Tibial artery (tissue), 4 donors: Measurements from ENCODE around the gene COL16A1.
A peak's percentile ranks its signal among the peaks of the same experiment; 100 is the strongest.

Experiments used
- DNase-seq, 2 donors: peaks; one replicate each; pipeline ENCODE4 v3.0.0-alpha.2; 2019
- H3K27ac ChIP-seq, 2 donors: fragments of 200-600 bp; sonication (generic) in 1 of 2; 1 replicate in 1 of 2; 2 replicates in 1 of 2; pipeline ENCODE4 v1.5.1; 2018 to 2019; ENCODE audit warnings: mild to moderate bottlenecking in 1 of 2
- H3K27me3 ChIP-seq, 2 donors: fragments of 200-600 bp; sonication (generic) in 1 of 2; one replicate each; pipeline versions ENCODE4 v1.5.1 to v1.6.0; 2016 to 2019
- H3K36me3 ChIP-seq, 3 donors: fragments of 200-600 bp; sonication (generic) in 2 of 3; one replicate each; pipeline ENCODE4 v1.5.1; 2016 to 2019; ENCODE audit warnings: mild to moderate bottlenecking in 2 of 3
- H3K4me1 ChIP-seq, 4 donors: fragments of 200-600 bp; sonication (generic) in 2 of 4; 1 replicate in 3 of 4; 2 replicates in 1 of 4; pipeline ENCODE4 v1.5.1; 2016 to 2019
- H3K4me3 ChIP-seq, 2 donors: fragments of 200-600 bp; sonication (generic) in 1 of 2; 1 replicate in 1 of 2; 2 replicates in 1 of 2; pipeline ENCODE4 v1.5.1; 2018 to 2019; ENCODE audit warnings: mild to moderate bottlenecking in 2 of 2
- H3K9me3 ChIP-seq, 3 donors: fragments of 200-600 bp; sonication (generic) in 1 of 3; one replicate each; pipeline ENCODE4 v1.5.1; 2016 to 2019
- CTCF ChIP-seq, 2 experiments: fragments of 200-600 bp in 1 of 2; fragments of 450-650 bp in 1 of 2; IDR thresholded peaks; one replicate each; pipeline ENCODE4 v1.5.1; 2017 to 2019; ENCODE audit warnings: antibody characterized with exemption in 2 of 2, mild to moderate bottlenecking in 1 of 2, moderate library complexity in 1 of 2
- intact Hi-C: fragments of 100-400 bp; cut with DNase I; formaldehyde crosslinking; loops from one replicate; pipeline ENCODE4 v1.15.0; 2023; ENCODE audit warnings: low total_unique reads

The COL16A1 gene

GRCh38 chr1:31703431-31704270, at the start of gene COL16A1:
Gene COL16A1 (minus strand): TSS chr1:31704017. CDS start chr1:31702193, 1,824 bp downstream.
- peak; percentile 85 to 94 for DNase-seq
- Histone ChIP-seq H3K27me3 (no peaks in the 10 kb centered on the region), H3K36me3 (peaks cover 0 to 10% (median 0%) of the 10 kb centered on the region in 3 donors), H3K4me1 (peaks cover 4 to 80% (median 65%) of the 10 kb centered on the region in 4 donors), H3K9me3 (no peaks in the 10 kb centered on the region), H3K4me3 (peak within 1 kb of the TSS; percentile 54 to 62), H3K27ac (peak within 1 kb of the TSS; percentile 83)
- intact Hi-C loops = no loop called here
- no peak for TF ChIP-seq CTCF (IDR thresholded peaks at IDR 0.05)

DNA sequence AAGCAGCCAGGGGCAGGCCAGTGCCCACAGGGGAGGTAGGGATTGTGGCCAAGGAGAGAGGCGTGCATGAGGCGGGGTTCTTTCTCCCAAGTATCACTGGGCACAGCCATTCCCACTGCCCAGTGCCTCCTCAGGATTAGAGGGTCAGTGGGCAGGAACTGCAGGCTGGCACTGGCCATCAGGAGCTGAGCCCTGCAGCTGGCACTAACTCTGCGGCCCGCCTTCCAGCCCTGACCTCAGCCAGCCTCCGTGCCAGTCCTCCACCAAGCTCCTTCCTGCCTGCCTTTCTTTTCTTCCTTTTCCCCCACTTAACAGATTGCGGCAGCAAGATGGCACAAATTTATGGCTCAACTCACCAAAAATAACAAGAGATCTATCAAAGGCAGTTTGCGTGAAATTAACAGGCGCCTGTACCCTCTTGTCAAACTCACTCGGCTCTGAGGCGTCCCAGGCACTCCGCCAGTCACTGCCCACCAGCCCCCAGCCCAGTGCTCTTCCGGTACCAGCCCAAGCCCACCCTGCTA, 49.2 kb upstream of the COL16A1 start:
- no peaks in the 10 kb centered on the region for H3K27me3 ChIP-seq
- intact Hi-C loops = no loop called here
- peak in 1 of 2 donors; percentile 73 for DNase-seq
- H3K9me3 ChIP-seq = no peaks in the 10 kb centered on the region
- H3K4me1 ChIP-seq = peaks cover 0 to 34% (median 24%) of the 10 kb centered on the region in 4 donors
- no peaks in the 10 kb centered on the region for H3K36me3 ChIP-seq
- H3K4me3 ChIP-seq = no peak overlapping the region
- no peak for TF ChIP-seq CTCF (IDR thresholded peaks at IDR 0.05)
- H3K27ac ChIP-seq = peak overlapping the region; percentile 38 to 42

- H3K27ac ChIP-seq = no peak overlapping the region
- no peaks in the 10 kb centered on the region for H3K9me3 ChIP-seq
- H3K4me1 ChIP-seq = peaks cover 0 to 34% (median 24%) of the 10 kb centered on the region in 4 donors
- intact Hi-C loops = no loop called here
- no peak for DNase-seq
- H3K27me3 ChIP-seq = no peaks in the 10 kb centered on the region
- TF ChIP-seq CTCF (IDR thresholded peaks at IDR 0.05) = no peak
- no peaks in the 10 kb centered on the region for H3K36me3 ChIP-seq
- H3K4me3 ChIP-seq = no peak overlapping the region
These were observed 48.4 kb upstream of the COL16A1 start for GRCh38 chr1:31752258-31752657.

GRCh38 chr1:31751822-31752241, 48.0 kb upstream of the COL16A1 start:
- no peaks in the 10 kb centered on the region for H3K36me3 ChIP-seq
- TF ChIP-seq CTCF (IDR thresholded peaks at IDR 0.05) = no peak

GRCh38 chr1:31750858-31751510, 47.2 kb upstream of the COL16A1 start:
- no peak for TF ChIP-seq CTCF (IDR thresholded peaks at IDR 0.05)
- intact Hi-C loops = no loop called here
- H3K9me3 ChIP-seq = no peaks in the 10 kb centered on the region
- H3K4me1 ChIP-seq = peaks cover 0 to 40% (median 28%) of the 10 kb centered on the region in 4 donors
- H3K36me3 ChIP-seq = no peaks in the 10 kb centered on the region
- no peak for DNase-seq
- H3K27ac ChIP-seq = no peak overlapping the region
- no peaks in the 10 kb centered on the region for H3K27me3 ChIP-seq
- no peak overlapping the region for H3K4me3 ChIP-seq

More at GRCh38 chr1:31751822-31752241, 48.0 kb upstream of the COL16A1 start:
- Histone ChIP-seq H3K4me3 (no peak overlapping the region), H3K9me3 (no peaks in the 10 kb centered on the region), H3K4me1 (peaks cover 0 to 34% (median 24%) of the 10 kb centered on the region in 4 donors), H3K27me3 (no peaks in the 10 kb centered on the region), H3K27ac (no peak overlapping the region)
- intact Hi-C loops = no loop called here
- no peak for DNase-seq
